Posterior cingulate gyrus (tissue), 11 donors: Measurements from ENCODE around the gene MPHOSPH9.

Source experiments
- DNase-seq, 10 donors: peaks; one replicate each; pipeline versions ENCODE4 v3.0.0 to v3.0.0-alpha.2; 2020 to 2021; ENCODE audit warnings: mixed read lengths in 3 of 10
- intact Hi-C: fragments of 100-400 bp; cut with DNase I; formaldehyde crosslinking; loops from one replicate; pipeline ENCODE4 v1.15.1; 2023

MPHOSPH9 gene

DNA sequence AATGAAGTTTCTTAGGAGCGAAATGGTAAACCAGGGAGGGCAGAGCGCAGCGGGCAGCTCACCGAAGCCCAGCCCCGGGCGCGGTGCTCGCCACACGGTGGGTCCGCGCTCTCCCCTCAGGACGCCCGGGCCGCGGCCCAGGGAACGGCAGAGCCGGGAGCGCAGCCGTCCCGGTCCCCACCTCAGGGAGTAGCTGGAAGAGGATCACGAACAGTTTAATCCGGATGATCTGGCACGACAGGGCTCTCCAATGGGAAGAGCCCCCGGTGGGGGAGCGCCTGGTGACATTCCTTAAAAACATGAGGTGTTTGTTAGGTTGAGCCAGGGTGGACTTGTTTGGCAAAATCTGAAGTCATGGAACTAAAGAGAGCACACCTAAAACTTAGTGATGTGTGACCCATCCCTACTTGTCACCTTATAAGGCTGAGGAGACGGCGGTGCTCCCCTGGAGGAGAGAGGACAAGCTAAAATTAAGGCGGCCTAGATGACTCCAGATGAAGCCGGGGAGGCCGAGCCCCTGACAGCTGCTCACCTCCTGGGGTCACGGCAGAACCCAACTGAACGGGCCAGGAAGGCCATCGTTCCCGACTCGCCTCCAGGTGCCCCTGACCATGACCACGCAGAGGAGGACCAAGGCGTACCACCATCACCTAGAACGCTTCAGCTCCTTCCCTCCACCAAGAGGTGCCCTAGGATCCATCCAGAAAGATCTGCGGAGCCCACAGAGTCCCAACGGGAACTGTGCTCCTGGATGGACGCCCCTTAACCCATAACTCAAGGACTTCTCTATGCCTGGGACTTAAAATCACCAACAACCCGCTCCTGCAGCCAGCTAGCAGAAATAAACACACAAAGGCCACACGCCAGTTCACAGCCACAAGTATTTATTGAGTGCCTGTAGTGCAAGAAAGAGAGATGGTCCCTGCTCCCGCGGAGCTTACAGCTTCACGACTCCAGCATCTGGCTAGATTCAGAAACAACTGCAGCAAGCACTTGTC, 81.2 kb downstream of the MPHOSPH9 start:
- DNase-seq, result no peak
- intact Hi-C loops, result loop anchor here (5.0 kb wide), 2 partner anchors 109 to 169 kb away; partner anchors contain the start of gene ARL6IP4

DNA sequence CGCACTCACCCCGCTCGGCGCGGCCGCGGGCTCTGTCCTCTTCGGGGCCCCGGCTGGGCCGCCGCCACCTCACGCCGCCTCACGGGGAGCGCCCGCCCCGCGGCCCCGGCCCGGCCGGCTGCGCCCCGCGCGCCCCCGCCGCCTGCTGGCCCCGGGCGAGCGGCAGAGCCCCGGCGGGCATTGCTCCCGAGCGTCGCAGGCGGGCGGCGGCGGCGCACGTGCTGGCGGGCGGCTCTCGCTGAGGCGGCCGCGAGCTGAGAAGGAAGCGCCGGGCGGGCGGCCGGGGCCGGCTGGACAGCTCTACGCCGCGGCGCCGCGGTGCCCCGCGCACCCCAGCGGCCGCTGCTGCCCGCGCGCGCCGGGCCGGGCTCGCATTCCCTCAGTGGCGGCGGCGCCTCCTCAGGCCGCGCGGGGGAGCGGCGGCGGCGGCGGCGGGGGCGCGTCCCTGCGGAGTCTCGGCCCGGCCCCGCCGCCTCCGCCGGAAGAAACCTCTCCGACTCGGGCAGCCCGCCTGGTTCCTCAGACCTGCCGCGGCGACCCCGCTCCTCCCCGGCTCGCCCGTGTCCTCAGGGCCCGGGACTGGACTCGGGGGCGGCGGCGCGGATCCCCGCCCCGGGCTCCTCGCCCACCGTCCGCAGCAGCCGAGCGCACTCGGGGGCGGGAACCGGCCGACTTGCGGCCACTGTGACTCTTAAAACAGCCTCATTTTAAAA, 82.0 kb downstream of the MPHOSPH9 start, which contains the start of gene PITPNM2:
TSS of gene PITPNM2 (minus strand) at position 347 of the 713 bp plus-strand sequence. CDS start 116,500 bp downstream, outside the sequence.
- peak in 7 of 10 donors; percentile 30 to 92 (median 63) for DNase-seq
- intact Hi-C loops, result loop anchor here (5.0 kb wide), 2 partner anchors 109 to 169 kb away; partner anchors contain the start of gene ARL6IP4

DNA sequence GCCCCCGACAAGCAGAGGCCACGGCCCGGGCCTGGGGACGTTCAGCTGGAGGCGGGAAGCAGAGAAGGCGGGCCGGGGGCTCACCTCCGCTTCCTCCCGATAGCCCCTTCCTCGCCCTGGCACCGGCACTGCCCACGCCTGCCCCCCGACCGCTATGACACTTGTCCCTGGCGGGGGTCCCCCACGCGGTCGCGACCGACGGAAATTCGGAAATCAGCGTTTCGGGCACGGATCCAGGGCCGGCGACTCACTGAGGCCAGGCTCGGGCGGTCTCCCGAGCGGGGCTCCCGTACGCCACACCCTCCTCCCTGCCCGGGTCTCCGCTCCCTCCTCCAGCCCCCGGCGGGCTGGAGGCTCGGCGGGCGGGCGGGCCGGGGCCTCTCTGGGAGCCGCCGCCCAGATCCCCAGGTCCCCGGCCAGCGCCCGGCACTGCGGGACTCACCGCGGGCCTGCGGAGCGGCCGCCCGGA, 82.6 kb downstream of the MPHOSPH9 start:
- intact Hi-C loops, result loop anchor here (5.0 kb wide), 2 partner anchors 108 to 168 kb away; partner anchors contain the start of gene ARL6IP4
- DNase-seq, result peak in 5 of 10 donors; percentile 29 to 86 (median 77)

DNA sequence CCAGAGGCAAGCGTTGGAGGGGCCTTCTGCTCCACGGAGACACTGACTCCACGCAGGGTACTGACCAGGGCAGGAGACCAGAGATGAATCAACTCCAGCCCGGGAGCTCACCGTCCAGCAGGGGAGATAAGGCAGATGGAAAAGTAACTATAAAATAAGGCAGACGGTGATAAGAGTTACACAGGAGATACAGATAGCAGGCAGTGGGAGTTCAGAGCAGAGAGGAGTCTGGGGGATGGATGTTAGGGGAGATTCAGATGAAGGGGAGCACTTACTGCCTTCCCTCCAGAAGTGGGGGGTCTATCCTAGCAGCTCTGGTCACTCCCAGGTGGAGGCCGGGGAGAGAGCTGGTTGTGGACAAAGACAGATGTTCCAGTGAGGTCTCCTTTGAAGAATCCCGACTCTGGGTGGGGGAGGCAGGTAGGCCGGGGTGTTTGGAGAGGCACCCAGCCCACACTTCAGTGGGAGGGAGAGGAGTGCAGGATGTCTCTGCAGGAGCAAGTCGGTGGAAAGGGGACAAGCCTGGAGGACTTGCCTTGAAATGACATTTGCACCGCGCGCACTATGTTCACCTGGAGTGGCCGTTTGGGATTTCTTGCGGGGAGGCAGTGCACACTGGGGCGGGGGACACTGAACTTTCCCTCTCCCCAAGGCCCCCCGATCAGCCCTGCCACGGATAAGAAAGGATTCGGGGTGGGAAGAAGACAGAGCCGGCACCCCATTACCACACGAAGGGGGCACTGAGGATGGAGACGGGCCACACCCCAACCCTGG, 83.3 kb downstream of the MPHOSPH9 start:
- DNase-seq, result peak in 1 of 10 donors; percentile 83
- intact Hi-C loops, result loop anchor here (5.0 kb wide), 2 partner anchors 107 to 167 kb away; partner anchors contain the start of gene ARL6IP4

DNA sequence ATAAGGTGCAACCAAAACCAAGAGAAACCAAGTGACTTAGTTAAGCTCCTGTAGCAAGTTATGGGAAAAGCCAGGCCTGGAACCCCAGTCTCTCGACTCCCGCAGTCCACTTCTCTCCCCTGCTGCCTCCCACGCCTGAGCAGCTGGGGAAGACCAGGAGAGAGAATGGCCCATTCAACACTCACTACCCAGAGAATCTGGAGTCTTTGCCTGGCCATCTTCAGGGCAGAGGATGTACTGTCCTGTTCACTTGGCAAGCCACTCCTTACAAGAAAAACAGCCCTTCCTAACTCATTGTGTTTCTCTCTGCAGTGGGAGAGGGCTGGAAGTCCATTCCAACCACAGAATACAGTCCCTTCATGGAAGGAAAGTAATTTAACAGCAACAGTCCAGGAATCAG, 83.9 kb downstream of the MPHOSPH9 start:
- peak in 3 of 10 donors; percentile 29 to 87 (median 77) for DNase-seq
- intact Hi-C loops, result no loop called here

DNA sequence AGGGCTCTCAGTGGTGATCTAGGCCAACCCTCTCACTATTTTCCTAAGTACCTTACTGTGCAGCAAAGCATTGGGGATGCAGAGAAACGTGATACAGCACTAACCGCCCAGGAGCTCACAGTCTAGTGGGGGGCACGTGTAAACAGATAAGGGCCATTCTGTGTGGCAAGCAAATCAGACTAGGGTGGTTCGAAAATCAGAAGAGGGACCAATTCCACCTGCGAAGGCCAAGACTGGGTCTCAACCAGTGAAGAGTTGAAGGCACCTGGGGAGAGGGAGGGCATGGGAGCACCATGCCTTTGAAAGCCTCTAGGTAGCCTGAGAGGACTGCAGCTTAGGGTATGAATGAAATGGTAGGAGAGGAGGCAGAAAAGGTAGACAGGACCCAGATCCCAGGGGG, 84.3 kb downstream of the MPHOSPH9 start:
- intact Hi-C loops, result no loop called here
- DNase-seq, result no peak

DNA sequence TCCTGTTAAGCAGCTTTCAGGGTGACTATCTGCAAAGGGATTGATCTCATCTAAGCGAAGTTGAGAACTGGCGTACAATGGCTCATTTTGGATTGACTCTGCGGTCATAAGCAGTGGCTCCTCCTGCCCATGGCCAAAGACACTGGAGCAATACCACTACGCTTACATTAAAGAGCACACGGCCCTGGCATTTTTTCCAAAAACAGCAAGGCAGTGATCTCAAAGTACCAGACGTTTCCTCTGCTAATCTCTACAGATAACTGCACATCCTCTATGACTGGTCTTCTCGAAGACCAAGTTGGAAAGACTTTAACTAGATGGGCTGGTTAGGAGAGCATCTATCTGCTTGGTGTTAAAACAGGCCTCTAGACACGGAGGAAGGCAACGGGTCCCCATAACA, 84.7 kb downstream of the MPHOSPH9 start:
- intact Hi-C loops, result no loop called here
- DNase-seq, result no peak

DNA sequence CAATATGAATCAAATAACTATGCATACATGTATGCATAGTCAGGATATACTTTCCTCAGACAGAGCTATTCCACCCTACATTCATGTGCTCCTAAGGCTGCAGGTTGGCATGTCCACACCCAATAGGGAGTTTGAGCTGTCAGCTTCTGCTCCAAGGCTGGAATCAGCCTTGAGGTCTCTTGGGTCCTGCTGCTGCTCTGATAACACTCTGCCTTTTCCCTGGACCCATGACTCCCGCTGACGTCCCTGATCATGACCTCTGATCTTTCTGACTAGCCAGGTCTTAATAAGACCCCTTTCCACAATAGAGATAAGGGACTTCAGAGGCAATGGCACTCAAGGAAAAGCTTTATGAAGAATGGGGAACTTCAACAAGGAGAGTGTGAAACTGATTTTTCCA, 87.7 kb downstream of the MPHOSPH9 start:
- intact Hi-C loops, result no loop called here
- no peak for DNase-seq

DNA sequence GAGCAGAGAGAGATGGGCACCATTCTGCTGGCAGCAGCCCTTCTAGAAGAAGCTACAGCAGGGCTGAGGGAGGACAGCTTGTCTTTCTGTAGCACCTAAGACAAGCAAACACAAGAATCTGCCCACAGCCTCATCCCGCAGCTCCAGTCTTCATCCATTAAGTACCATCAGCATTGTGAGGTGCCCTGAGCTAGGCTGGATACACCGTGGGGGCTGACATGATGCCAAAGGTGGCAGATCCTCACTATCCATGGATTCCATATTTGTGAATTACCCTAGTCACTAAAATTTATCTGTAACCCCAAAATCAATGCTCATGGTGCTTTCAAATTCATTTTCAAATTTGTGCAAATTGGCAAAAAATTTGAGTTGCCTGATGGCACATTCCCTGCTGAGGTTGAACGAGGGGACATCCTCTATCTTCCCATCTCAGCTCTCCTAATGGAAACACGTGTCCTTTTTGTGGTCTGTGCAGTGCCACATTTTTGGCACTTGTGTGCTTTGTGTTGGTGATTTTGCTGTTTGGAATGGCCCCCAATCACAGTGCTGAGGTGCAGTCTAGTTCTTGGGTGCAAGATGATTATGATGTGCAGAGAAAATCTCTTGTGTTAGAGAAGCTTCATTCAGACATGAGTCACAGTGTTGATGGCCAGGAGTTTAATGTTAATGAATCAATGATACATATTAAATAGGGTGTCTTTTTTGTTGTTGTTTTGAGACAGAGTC, 89.0 kb downstream of the MPHOSPH9 start:
- no peak for DNase-seq
- intact Hi-C loops, result no loop called here

DNA sequence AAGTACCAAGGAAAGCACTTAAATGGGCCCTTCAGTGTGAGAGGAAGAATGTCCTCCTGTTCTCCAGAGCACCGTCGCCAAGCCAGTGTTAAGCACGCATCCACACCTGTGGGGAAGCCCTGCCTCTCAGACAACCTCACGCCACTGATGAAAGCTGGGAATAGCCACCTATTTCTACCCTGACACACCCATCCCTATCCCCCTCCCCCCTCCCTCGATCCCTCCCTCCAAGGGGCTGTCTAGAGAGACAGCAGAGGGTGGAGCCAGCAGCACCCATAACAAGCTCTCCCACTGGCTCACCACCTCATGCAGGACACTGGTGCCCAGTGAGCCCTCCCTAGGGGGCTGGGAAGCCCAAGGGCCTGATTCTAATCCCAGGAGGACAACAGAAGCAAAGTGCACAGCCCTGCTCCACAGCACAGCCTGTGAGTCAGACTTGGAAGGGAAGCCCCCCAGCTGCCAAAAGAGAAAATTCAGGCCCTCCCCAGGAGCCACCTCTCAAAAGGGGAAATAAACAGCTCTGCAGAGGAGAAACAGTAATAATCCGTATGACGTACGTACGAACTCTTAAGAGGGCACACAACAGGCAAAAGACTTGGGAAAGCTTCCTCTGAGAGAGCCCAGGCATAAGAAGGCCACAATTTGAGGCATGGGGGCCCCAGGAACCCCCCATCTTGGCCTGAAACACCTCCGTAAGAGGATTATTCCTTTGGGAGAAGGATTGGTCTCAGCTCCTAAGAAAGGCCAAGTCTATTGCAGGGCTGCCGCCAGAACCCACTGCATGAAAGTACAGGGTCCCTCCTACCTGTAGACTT, 89.8 kb downstream of the MPHOSPH9 start:
- intact Hi-C loops, result no loop called here
- no peak for DNase-seq

DNA sequence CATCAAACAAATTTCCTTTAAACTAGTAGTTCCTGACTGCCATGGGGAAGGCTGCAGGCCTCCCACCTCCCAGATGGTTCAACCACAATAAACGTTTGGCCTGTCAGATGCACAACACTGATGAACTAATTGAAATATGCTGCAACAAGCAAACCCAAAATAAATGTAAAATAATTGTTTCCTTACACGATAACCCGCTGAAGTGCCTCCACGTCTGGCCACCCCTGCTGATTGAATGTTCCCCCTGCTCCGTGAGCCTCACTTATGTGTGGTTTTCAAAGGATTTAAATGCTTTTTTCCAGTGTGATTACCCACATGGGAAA, 90.5 kb downstream of the MPHOSPH9 start:
- intact Hi-C loops, result no loop called here
- no peak for DNase-seq

DNA sequence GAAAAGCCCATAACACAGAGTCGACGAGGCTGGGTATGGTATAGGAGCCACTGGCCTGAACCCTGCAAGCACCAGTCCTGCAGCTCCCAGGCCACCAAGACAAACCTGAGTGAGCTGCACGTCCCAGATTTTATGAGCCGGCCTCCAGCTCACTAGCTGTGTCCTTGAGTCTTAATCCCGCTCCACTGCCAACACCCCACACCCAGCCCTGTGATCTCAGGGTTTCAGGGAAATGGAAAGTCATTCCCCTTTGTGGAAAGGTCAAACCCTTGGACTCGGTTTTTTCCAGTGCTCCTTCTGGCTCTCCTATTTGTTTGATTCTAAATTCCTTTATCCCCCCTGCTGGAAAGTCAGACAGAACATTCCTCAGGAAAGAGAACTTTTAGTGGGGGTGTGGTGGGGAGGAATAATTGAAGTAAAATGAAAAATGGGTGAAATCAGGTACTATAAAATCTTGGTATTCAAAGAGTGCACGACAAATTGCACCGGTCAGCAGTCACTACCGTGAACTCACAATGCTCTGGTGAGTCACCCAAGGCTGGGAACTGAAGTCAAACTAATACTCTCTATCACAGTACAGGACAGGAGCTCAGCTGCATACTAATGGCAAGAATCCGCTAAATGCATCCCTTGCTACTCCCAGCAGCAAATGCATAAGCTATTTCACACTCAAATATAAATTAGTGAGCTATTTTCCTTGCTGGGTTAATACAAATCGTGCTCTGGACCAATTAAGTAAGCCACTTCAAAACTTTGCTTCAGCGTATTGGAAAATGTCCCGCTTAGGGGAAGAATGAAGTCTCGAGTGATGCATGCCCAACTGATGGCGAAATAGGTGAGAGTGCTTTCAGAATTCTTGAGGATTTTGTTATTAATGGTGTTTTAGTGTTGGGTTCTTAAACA, 91.1 kb downstream of the MPHOSPH9 start:
- no peak for DNase-seq
- intact Hi-C loops, result no loop called here

DNA sequence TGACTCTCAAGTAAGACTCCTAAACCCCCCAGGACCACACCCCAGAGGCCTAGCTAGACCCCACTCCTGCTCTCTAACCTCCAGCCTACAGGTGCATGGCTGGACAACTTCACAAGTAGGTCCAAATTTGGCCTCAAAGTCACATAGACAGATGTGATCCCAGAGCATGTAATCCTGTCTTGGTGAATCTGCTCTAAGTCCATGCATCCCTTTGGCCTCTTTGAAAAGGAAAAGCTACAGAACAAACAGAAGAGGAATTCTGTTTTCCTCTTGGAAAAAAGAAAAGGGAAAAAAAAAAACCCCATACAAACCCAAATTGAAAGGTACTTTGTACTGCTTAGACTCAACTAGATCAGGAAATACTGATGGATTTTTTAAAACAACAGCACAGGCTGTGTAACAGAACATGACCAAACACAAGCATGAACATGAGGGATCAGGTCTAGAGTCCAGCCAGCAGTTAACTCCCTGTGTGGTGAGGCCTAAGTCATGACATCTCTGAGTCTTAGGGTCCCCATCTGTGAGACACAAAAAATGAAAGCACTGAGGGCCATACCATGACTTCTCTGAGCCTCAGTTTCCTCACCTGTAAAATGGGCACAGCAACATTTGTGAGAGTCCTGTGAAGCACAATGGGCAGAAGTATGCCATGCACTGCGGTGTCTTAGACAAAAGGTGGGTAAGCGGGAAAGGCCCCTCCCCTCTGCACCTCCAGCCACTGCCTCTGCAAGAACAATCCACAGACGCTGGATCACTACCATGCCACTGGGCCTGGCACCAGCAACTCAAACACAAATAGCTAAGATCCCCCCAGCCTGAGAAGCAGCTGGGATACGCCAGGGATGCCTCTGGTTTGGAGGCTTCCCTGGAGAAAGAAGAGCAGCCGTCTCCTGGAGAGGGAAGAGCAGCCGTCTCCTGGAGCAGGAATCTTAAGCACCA, 92.0 kb downstream of the MPHOSPH9 start:
- intact Hi-C loops, result no loop called here

DNA sequence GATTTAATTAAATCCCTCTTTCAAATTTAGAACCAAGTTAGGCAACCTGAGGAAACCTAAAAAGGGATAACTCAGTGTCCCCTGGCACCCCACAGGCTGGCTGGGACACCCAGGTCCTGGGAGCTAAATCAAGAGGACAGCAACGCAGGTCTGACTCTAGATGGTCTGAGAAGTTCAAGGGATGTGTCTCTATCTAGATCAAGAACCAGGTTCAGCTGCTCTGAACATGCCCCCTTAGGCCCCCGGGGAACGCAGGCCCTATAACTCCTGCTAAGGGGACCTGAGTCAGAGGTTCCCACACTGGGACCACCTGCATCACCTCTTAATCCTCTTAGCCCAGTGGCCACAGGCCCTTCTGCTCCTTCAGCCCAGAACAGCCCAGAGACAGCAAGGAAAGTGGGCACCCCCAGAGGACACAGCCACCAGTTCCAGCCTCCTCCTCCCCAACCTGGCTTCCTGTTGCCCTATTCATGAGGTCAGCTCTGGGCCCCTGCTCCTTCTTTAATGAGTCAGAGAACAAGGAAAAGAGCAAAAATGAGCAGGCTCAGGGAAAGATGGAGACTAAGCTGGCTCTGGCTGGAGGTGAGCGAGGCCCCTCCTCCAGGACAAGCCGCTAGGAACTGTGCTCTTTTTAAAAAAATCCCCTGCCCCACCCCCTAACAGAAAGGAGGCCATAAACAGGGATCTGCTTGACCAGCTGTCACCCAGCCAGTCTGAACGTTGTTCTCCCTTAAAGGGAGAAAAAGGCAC, 92.8 kb downstream of the MPHOSPH9 start:
- intact Hi-C loops, result no loop called here
- no peak for DNase-seq

More for the DNA sequence above, 92.0 kb downstream of the MPHOSPH9 start:
- no peak for DNase-seq

DNA sequence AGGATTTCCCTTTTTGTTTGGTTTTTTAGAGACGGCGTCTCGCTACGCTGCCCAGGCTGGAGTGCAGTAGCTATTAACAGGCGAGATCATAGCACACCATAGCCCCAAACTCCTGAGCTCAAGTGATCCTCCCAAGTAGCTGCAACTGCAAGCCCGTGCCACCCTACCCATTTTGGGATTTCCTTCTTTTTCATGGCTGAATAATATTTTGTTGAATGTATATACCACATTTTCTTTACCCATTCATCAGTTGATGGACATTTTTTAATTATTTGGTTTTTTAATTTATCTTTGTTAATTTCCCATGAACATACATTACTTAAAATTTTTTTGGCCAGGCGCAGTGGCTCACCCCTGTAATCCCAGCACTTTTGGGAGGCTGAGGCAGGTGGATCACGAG, 97.3 kb downstream of the MPHOSPH9 start:
- peak in 1 of 10 donors; percentile 20 for DNase-seq
- intact Hi-C loops, result no loop called here

DNA sequence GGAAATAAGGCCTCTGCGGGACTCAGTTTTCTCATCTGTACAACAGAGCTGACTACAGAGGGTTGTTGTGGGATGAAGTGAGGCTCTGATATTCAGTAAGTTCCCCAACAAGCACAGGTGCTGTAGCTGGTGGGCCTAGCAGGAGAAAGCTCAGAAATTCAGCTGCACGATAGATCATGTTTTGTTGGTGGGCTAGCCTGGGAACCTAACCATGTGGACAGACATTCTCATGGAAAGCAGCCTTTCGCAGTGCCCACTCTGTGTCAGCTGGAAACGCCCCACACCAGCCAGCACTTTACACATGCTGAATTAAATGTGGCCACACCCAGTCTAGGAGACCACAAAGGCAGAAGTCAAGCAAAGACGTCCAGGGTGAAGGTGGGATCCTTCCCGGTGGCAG, 98.1 kb downstream of the MPHOSPH9 start:
- DNase-seq, result peak in 1 of 10 donors; percentile 11
- intact Hi-C loops, result no loop called here
